NCI-H69 (cell line): ENCODE measurements around the gene KMO.

Source experiments
- DNase-seq: peaks from one replicate; lab custom pipeline; 2025; lab: John Stamatoyannopoulos, UW

KMO gene

DNA sequence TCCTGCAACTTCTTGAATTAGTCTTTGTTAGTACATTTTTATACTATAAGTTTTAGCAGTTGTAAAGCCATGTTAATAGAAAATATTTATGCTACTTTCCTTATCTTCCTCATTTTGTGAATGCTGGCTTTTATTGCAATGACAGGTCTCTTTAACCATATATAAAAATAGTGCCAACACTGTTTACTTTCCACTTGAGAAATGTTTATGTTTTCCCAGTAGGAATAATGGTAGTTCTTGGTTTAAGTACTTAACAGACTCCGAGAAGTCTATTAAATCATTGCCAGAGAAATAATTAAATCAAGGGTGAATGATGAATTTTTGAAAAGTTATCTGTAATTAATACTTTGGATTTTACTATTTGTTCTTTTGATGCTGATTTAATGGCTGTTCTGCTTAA, 98.3 kb downstream of the KMO start:
- no peak for DNase-seq

- no peak for DNase-seq
Measured at GRCh38 chr1:241630899-241631298, 98.7 kb downstream of the KMO start.

- DNase-seq: no peak
Measured at GRCh38 chr1:241631674-241632073, 99.5 kb downstream of the KMO start.

- no peak for DNase-seq
Measured at GRCh38 chr1:241632987-241633386, 100.8 kb downstream of the KMO start.

GRCh38 chr1:241635556-241636152, 103.5 kb downstream of the KMO start:
- DNase-seq: no peak

DNA sequence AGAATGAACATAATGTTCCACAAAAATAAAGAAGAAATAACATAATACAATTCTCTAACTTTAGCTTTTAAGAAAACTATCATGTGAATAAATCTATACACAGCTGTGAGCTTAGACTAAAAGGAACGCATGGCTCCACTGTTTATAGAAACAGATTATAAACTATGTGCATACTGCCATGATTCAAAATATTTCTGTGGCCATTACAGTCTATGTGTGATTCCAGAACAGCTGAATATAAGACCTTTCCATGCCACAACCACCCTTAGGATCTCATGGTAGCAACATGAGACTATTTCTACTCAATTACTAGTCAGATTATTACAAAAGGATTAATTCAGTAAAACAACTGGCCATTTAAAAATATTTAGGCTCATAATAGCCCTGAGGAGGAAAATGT, 104.1 kb downstream of the KMO start:
- no peak for DNase-seq

DNA sequence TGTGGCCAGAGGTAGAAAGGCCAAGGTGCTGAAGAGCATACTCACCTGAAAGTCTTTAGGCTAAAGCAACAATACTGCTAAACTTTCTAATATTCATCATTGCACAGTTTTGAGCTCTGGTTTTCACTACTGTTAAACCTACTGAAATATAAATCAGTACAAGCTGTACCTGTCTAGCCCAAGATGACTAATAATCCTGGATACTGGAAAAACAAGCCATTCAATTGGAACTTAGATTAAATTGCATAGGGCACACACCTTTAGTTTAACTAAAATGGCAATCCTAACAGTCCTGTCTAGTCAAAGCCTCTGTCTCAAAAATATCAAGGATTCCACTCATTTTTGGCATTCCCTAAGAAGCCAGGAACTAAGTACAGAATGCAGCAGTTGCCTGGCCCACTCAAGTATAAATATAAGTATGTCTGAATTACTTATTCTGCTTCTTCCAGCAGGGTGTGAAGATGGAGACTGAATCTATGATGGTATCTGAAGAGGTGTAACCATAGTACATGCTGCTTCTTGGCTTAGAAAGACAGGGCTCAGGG, 104.9 kb downstream of the KMO start:
- DNase-seq: no peak

DNA sequence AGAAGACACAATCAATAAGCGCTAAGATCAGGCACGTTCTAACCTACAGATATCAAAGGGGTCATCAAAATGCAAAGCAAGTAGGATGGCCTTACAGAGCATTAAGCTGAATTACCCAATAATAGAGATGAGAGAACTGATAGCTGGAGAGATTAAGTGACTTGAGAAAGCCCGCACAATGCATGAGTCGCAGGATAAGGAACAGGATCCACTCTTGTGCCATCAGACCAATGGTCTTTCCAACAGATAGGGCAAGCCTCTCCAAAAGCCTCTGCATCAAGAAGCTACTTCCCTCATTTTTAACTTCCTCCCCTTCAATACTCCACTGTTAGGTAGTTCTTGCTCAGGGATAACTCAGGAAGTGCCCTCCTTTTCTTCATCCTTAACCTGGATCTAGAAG, 105.4 kb downstream of the KMO start:
- DNase-seq: no peak

GRCh38 chr1:241638099-241638682, 106.0 kb downstream of the KMO start:
- DNase-seq: no peak

GRCh38 chr1:241638909-241639622, 106.9 kb downstream of the KMO start:
- peak; percentile 40 for DNase-seq

- DNase-seq: peak; percentile 69
Measured at GRCh38 chr1:241639623-241640148, 107.5 kb downstream of the KMO start.

- peak; percentile 97 for DNase-seq
Measured at GRCh38 chr1:241640149-241640866, 108.1 kb downstream of the KMO start, which contains the start of the genes CHML and OPN3. Gene CHML (minus strand): TSS chr1:241640369. CDS start chr1:241635766, 4,603 bp downstream. Gene OPN3 (minus strand): TSS chr1:241640369. CDS start chr1:241640254, 115 bp downstream.

GRCh38 chr1:241640867-241641622, 108.9 kb downstream of the KMO start:
- no peak for DNase-seq

DNA sequence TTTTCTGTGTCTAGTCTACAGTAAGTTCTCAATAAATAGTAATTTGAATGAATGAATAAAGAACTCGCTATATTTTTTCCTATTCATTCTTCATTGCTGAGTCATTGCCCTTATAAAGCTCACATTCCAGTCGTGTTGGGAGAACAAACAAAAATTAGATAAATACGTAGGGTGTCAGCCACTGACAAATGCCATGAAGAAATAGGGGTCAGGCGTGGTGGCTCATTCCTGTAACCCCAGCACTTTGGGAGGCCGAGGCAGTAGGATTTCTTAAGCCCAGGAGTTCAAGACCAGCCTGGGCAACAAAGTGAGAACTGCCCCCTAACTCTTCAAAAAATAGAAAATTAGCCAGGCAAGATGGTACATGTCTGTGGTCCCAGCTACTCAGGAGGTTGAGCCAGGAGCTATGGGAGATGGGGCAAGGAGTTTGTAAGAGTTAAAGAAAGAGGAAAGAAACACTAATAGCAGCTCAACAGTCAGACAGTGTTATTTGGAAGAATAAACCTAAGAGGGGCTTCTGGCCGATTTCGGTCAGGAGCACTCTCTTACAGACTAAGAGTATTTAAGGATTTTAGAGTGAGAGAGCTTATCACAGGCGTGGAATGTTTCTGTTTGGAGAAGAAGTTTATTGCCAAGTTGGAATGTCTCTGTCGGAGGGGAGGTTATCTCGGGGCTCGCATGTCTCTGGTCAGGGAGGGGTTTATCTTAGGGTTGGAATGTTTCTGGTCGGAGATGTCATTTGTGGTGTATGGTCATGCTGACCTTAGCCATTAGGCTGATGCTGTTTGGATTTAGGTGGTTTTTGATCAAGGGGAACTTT, 109.8 kb downstream of the KMO start:
- no peak for DNase-seq

DNA sequence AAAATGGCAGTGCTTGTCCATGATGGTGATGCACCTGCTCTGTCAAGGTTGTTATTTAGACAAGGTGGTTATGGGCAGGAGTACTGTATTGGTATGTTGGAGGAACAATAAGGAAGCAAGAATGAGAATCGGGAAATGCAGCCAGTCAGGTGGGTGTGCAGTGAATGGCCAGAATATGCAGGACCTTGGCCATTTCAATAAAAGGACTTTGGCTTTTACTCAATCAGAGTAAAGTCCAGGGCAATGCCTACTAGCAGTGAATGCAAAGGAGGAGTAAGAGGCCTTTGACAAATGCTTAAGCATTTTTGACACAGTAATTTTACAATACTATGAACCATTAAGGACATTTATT, 110.4 kb downstream of the KMO start:
- no peak for DNase-seq

DNA sequence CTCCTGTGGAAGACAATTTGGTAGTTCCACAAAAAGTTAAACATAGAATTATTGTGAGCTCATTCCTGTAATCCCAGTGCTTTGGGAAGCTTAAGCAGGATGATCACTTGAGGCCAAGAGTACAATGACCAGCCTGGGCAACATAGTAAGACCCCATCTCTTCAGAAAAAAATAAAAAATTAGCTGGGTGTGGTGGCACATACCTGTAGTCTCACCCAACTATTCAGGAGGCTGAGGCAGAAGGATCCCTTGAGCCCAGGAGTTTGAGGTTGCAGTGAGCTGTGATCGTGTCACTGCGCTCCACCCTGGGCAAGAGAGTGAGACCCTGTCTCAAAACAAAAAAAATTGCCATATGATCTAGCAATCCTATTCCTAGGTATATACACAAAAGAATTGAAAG, 112.1 kb downstream of the KMO start:
- DNase-seq: no peak

DNA sequence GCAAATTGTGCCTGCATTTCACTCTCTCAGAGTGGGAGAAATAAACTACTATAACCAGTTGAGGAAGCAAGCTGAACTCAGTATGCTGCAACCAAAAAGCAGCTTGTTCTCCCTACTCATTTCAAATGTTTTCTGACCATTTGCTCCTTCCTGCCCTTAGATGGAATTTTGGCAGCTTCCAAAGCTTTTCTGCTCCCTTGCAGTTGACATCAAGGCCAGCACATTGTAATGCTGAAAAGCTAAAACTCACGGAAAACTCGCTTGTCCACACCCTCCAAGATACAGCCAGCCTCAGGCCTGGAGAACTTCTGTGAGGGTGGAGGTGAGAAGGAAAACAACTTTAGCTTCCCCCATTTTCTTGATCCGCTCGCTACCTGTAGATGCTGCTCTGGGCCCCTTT, 113.0 kb downstream of the KMO start:
- no peak for DNase-seq
